ENCODE data around the gene DLG1.

- TF ChIP-seq HMGXB4 (CRISPR knock-in tag; IDR thresholded peaks at IDR 0.05), result no peak
- no peak for TF ChIP-seq NFE2 (IDR thresholded peaks at IDR 0.05; ENCODE audit: low read depth)
- TF ChIP-seq CREB1 (IDR thresholded peaks at IDR 0.05), result no peak
- no peak for TF ChIP-seq CREB1 (CRISPR knock-in tag; IDR thresholded peaks at IDR 0.05)
- TF ChIP-seq BCLAF1 (IDR thresholded peaks at IDR 0.05; ENCODE audit: borderline replicate concordance in 1 of 2, control insufficient read depth in 1 of 2, low read depth in 2 of 2, low read length in 1 of 2), result no peak
- no peak for TF ChIP-seq TBP (optimal IDR thresholded peaks at IDR 0.05; ENCODE audit: low read depth, low read length)
- no peak for TF ChIP-seq SMAD3 (CRISPR knock-in tag; conservative IDR thresholded peaks at IDR 0.05)
- no peak for TF ChIP-seq FOXA3 (CRISPR knock-in tag; conservative IDR thresholded peaks at IDR 0.05 in 1 of 2, IDR thresholded peaks at IDR 0.05 in 1 of 2)
These were observed 103.1 kb downstream of the DLG1 start for GRCh38 chr3:197195326-197195725.
